ENCODE measurements around the gene PLXDC1. TPM values are rescaled to one million over a fixed set of nuclear protein-coding genes. Genes with fewer than 3 reads are reported as not detected.
A peak's percentile ranks its signal among the peaks of the same experiment; 100 is the strongest.

PLXDC1 gene
- total RNA-seq = 19.7 TPM
- polyA plus RNA-seq = 66.4 TPM
- long read RNA-seq, donor 1 = 0 reads
- long read RNA-seq, donor 2 = 0 reads
- long read RNA-seq, donor 3, transcript PLXDC1-211 (2 exons, 654 nt) = major isoform, 8 of 12 reads
- long read RNA-seq, donor 3, partial matches to known transcripts = 0 of 12 reads
- long read RNA-seq, donor 3, other reads (novel, unspliced or antisense) = 0 of 12 reads
- long read RNA-seq, donor 4, full-length matches to known transcripts = 6 of 2,760 reads
- long read RNA-seq, donor 4, partial matches to known transcripts = 1,411 of 2,760 reads
- long read RNA-seq, donor 4, other reads (novel, unspliced or antisense) = 1,343 of 2,760 reads
- long read RNA-seq, donor 5, full-length matches to known transcripts = 10 of 10 reads
- long read RNA-seq, donor 5, partial matches to known transcripts = 0 of 10 reads
- long read RNA-seq, donor 5, other reads (novel, unspliced or antisense) = 0 of 10 reads
- long read RNA-seq, donor 6, full-length matches to known transcripts = 5 of 10 reads
- long read RNA-seq, donor 6, partial matches to known transcripts = 5 of 10 reads
- long read RNA-seq, donor 6, other reads (novel, unspliced or antisense) = 0 of 10 reads
- long read RNA-seq, donor 7, full-length matches to known transcripts = 4 of 4 reads
- long read RNA-seq, donor 7, partial matches to known transcripts = 0 of 4 reads
- long read RNA-seq, donor 7, other reads (novel, unspliced or antisense) = 0 of 4 reads
- long read RNA-seq, donor 8, full-length matches to known transcripts = 2 of 2 reads
- long read RNA-seq, donor 8, partial matches to known transcripts = 0 of 2 reads
- long read RNA-seq, donor 8, other reads (novel, unspliced or antisense) = 0 of 2 reads
- long read RNA-seq, donor 9, full-length matches to known transcripts = 13 of 21 reads
- long read RNA-seq, donor 9, partial matches to known transcripts = 8 of 21 reads
- long read RNA-seq, donor 9, other reads (novel, unspliced or antisense) = 0 of 21 reads
- long read RNA-seq, donor 10, full-length matches to known transcripts = 5 of 5 reads
- long read RNA-seq, donor 10, partial matches to known transcripts = 0 of 5 reads
- long read RNA-seq, donor 10, other reads (novel, unspliced or antisense) = 0 of 5 reads

DNA sequence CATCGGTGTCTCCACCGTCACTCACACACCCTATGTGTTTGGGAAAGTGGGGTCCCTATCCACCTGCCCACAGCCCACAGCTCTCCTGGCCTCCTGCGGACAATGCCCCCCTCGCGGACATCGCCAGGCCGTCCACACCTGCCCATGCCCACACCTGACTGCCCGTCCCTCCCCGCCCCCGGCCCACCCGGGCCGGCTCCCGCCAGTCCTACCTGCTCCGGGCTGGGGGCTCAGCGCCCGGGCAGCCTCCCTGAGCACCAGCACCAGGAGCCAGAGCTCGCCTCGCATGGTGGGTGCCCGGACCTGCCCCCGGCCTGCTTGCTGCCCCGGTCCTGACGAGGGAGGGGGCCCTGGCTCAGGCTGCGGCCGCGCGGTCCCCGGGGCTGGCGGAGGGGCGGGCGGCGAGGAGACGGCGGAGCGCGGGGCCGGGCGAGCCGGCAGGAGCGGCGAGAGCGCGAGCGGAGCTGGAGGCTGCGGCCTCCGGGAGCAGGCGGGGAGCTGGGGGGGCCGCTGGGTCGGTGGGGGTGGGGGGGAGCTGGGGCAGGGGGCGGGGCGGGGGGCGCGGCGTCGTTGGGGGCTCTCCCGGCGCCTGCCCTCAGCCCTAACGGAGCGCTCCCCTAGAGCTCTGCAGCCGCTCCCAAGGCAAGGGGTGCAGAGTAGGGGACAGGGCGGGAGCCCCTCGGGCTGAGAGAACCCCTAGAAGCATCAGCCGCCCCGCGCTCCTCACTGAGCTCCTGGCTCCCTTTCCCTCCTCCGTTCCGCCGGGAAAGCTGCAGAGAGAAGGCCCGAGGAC, at the start of gene PLXDC1:
PLXDC1 (minus strand) TSS at position 488 of the 793 bp plus-strand sequence; CDS start at position 288, 200 bp downstream.
- 3% methylated on average over 65 of the region's 68 CpGs for WGBS
- Histone ChIP-seq H3K36me3 (ENCODE audit: control insufficient read depth in 2 of 2, insufficient read depth in 2 of 2, low read length in 1 of 2) (peaks cover under 1 to 7% of the 10 kb centered on the region in 2 donors), H3K27ac (ENCODE audit: low read depth in 1 of 2, low read length in 1 of 2) (peak within 1 kb of the TSS; percentile 57 to 94), H3K4me1 (ENCODE audit: control insufficient read depth in 2 of 2, insufficient read depth in 2 of 2, low read length in 2 of 2) (peaks cover 17 to 48% of the 10 kb centered on the region in 2 donors), H3K4me3 (ENCODE audit: low read length in 2 of 2) (peak within 1 kb of the TSS; percentile 71 to 89), H3K9me3 (ENCODE audit: control insufficient read depth in 2 of 2, insufficient read depth in 1 of 2, low read length in 1 of 2) (peaks cover 0 to 7% of the 10 kb centered on the region in 2 donors), H3K27me3 (ENCODE audit: control insufficient read depth in 2 of 2, insufficient read depth in 1 of 2, low read length in 1 of 2) (peaks cover 0 to 43% of the 10 kb centered on the region in 2 donors)
- peak in 2 of 9 donors; percentile 24 to 55 for DNase-seq (ENCODE audit: low read depth in 6 of 9, low spot score in 9 of 9)

- H3K27ac ChIP-seq (ENCODE audit: low read depth in 1 of 2, low read length in 1 of 2) = peak overlapping the region; percentile 31 to 96
- WGBS = 48% methylated on average over 11 of the region's 11 CpGs
- peak overlapping the region; percentile 92 to 98 for H3K4me3 ChIP-seq (ENCODE audit: low read length in 2 of 2)
- no peak for DNase-seq (ENCODE audit: low read depth in 6 of 9, low spot score in 9 of 9)
- no peaks in the 10 kb centered on the region for H3K9me3 ChIP-seq (ENCODE audit: control insufficient read depth in 2 of 2, insufficient read depth in 1 of 2, low read length in 1 of 2)
- H3K36me3 ChIP-seq (ENCODE audit: control insufficient read depth in 2 of 2, insufficient read depth in 2 of 2, low read length in 1 of 2) = peaks cover 39 to 47% of the 10 kb centered on the region in 2 donors
- H3K27me3 ChIP-seq (ENCODE audit: control insufficient read depth in 2 of 2, insufficient read depth in 1 of 2, low read length in 1 of 2) = no peaks in the 10 kb centered on the region
- peaks cover 24 to 48% of the 10 kb centered on the region in 2 donors for H3K4me1 ChIP-seq (ENCODE audit: control insufficient read depth in 2 of 2, insufficient read depth in 2 of 2, low read length in 2 of 2)
Observed at GRCh38 chr17:39200957-39201510, 49.6 kb upstream of the PLXDC1 start.

GRCh38 chr17:39200070-39200879, 48.8 kb upstream of the PLXDC1 start, which contains the start of gene RPL19:
Gene RPL19 (plus strand): TSS chr17:39200283. CDS start chr17:39200345, 62 bp downstream.
- peak within 1 kb of the TSS; percentile 96 to 98 for H3K27ac ChIP-seq (ENCODE audit: low read depth in 1 of 2, low read length in 1 of 2)
- peaks cover 29 to 55% of the 10 kb centered on the region in 2 donors for H3K4me1 ChIP-seq (ENCODE audit: control insufficient read depth in 2 of 2, insufficient read depth in 2 of 2, low read length in 2 of 2)
- no peaks in the 10 kb centered on the region for H3K27me3 ChIP-seq (ENCODE audit: control insufficient read depth in 2 of 2, insufficient read depth in 1 of 2, low read length in 1 of 2)
- peak in 7 of 9 donors; percentile 79 to 96 (median 91) for DNase-seq (ENCODE audit: low read depth in 6 of 9, low spot score in 9 of 9)
- peaks cover 38 to 44% of the 10 kb centered on the region in 2 donors for H3K36me3 ChIP-seq (ENCODE audit: control insufficient read depth in 2 of 2, insufficient read depth in 2 of 2, low read length in 1 of 2)
- H3K4me3 ChIP-seq (ENCODE audit: low read length in 2 of 2) = peak within 1 kb of the TSS; percentile 92 to 98
- no peaks in the 10 kb centered on the region for H3K9me3 ChIP-seq (ENCODE audit: control insufficient read depth in 2 of 2, insufficient read depth in 1 of 2, low read length in 1 of 2)
- under 1% methylated on average over 52 of the region's 52 CpGs for WGBS

GRCh38 chr17:39199820-39200069, 48.3 kb upstream of the PLXDC1 start:
- WGBS = under 1% methylated on average over 10 of the region's 10 CpGs

GRCh38 chr17:39198186-39198566, 46.7 kb upstream of the PLXDC1 start:
- H3K27ac ChIP-seq (ENCODE audit: low read depth in 1 of 2, low read length in 1 of 2) = peak overlapping the region in 1 of 2 donors; percentile 96
- WGBS = 97% methylated on average over 4 of the region's 4 CpGs
- H3K4me1 ChIP-seq (ENCODE audit: control insufficient read depth in 2 of 2, insufficient read depth in 2 of 2, low read length in 2 of 2) = peaks cover 31 to 64% of the 10 kb centered on the region in 2 donors
- peaks cover 27 to 32% of the 10 kb centered on the region in 2 donors for H3K36me3 ChIP-seq (ENCODE audit: control insufficient read depth in 2 of 2, insufficient read depth in 2 of 2, low read length in 1 of 2)
- H3K9me3 ChIP-seq (ENCODE audit: control insufficient read depth in 2 of 2, insufficient read depth in 1 of 2, low read length in 1 of 2) = no peaks in the 10 kb centered on the region
- H3K4me3 ChIP-seq (ENCODE audit: low read length in 2 of 2) = peak overlapping the region in 1 of 2 donors; percentile 88
- DNase-seq (ENCODE audit: low read depth in 6 of 9, low spot score in 9 of 9) = no peak
- H3K27me3 ChIP-seq (ENCODE audit: control insufficient read depth in 2 of 2, insufficient read depth in 1 of 2, low read length in 1 of 2) = no peaks in the 10 kb centered on the region

More at GRCh38 chr17:39199820-39200069, 48.3 kb upstream of the PLXDC1 start:
- H3K27ac ChIP-seq (ENCODE audit: low read depth in 1 of 2, low read length in 1 of 2) = peak overlapping the region; percentile 96 to 98
- peak overlapping the region; percentile 92 to 98 for H3K4me3 ChIP-seq (ENCODE audit: low read length in 2 of 2)
- H3K27me3 ChIP-seq (ENCODE audit: control insufficient read depth in 2 of 2, insufficient read depth in 1 of 2, low read length in 1 of 2) = no peaks in the 10 kb centered on the region
- no peaks in the 10 kb centered on the region for H3K9me3 ChIP-seq (ENCODE audit: control insufficient read depth in 2 of 2, insufficient read depth in 1 of 2, low read length in 1 of 2)
- peaks cover 33 to 39% of the 10 kb centered on the region in 2 donors for H3K36me3 ChIP-seq (ENCODE audit: control insufficient read depth in 2 of 2, insufficient read depth in 2 of 2, low read length in 1 of 2)
- peak in 2 of 9 donors; percentile 87 to 88 for DNase-seq (ENCODE audit: low read depth in 6 of 9, low spot score in 9 of 9)
- H3K4me1 ChIP-seq (ENCODE audit: control insufficient read depth in 2 of 2, insufficient read depth in 2 of 2, low read length in 2 of 2) = peaks cover 31 to 61% of the 10 kb centered on the region in 2 donors

GRCh38 chr17:39197380-39198185, 46.1 kb upstream of the PLXDC1 start, which contains the start of gene CACNB1:
Gene CACNB1 (minus strand): TSS chr17:39197669. CDS start chr17:39197495, 174 bp downstream.
- DNase-seq (ENCODE audit: low read depth in 6 of 9, low spot score in 9 of 9) = peak in 4 of 9 donors; percentile 69 to 86 (median 72)
- 2% methylated on average over 55 of the region's 55 CpGs for WGBS
- peaks cover 31 to 64% of the 10 kb centered on the region in 2 donors for H3K4me1 ChIP-seq (ENCODE audit: control insufficient read depth in 2 of 2, insufficient read depth in 2 of 2, low read length in 2 of 2)

DNA sequence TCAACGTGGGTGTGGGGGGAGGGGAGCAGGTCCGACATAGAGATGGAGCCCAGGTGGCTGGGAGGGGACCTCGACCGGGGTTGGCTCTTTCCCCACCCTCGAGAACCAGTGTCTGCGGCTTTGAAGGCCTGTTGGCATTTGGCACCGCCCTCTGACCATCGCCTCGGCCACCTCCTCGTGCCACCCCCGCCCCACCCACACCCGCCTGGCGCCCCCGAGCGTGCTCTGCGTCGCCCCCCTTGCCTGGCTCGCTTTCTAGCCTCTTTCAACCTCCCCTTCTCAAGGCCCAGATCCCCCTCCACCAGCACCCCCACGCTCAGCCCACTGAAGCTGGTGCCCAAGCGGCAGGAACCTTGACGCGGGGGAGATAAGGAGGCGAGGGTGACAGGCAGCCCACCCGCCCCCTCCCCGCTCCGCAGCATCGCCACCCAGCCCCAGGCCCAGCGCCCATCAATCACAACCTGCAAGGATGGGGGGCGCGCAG, 45.4 kb upstream of the PLXDC1 start:
- H3K4me3 ChIP-seq (ENCODE audit: low read length in 2 of 2) = peak overlapping the region; percentile 78 to 88
- no peaks in the 10 kb centered on the region for H3K9me3 ChIP-seq (ENCODE audit: control insufficient read depth in 2 of 2, insufficient read depth in 1 of 2, low read length in 1 of 2)
- no peak for DNase-seq (ENCODE audit: low read depth in 6 of 9, low spot score in 9 of 9)
- peaks cover 28 to 29% of the 10 kb centered on the region in 2 donors for H3K36me3 ChIP-seq (ENCODE audit: control insufficient read depth in 2 of 2, insufficient read depth in 2 of 2, low read length in 1 of 2)
- WGBS = 3% methylated on average over 30 of the region's 30 CpGs
- H3K4me1 ChIP-seq (ENCODE audit: control insufficient read depth in 2 of 2, insufficient read depth in 2 of 2, low read length in 2 of 2) = peaks cover 31 to 60% of the 10 kb centered on the region in 2 donors
- H3K27ac ChIP-seq (ENCODE audit: low read depth in 1 of 2, low read length in 1 of 2) = peak overlapping the region in 1 of 2 donors; percentile 64
- no peaks in the 10 kb centered on the region for H3K27me3 ChIP-seq (ENCODE audit: control insufficient read depth in 2 of 2, insufficient read depth in 1 of 2, low read length in 1 of 2)

More at GRCh38 chr17:39197380-39198185, 46.1 kb upstream of the PLXDC1 start, which contains the start of gene CACNB1:
- Histone ChIP-seq H3K27me3 (ENCODE audit: control insufficient read depth in 2 of 2, insufficient read depth in 1 of 2, low read length in 1 of 2) (no peaks in the 10 kb centered on the region), H3K4me3 (ENCODE audit: low read length in 2 of 2) (peak within 1 kb of the TSS; percentile 78 to 88), H3K27ac (ENCODE audit: low read depth in 1 of 2, low read length in 1 of 2) (peak within 1 kb of the TSS; percentile 64 to 96), H3K36me3 (ENCODE audit: control insufficient read depth in 2 of 2, insufficient read depth in 2 of 2, low read length in 1 of 2) (peaks cover 28 to 29% of the 10 kb centered on the region in 2 donors), H3K9me3 (ENCODE audit: control insufficient read depth in 2 of 2, insufficient read depth in 1 of 2, low read length in 1 of 2) (no peaks in the 10 kb centered on the region)

Measured in thymus (tissue), 14 donors.